ENCODE measurements around the gene CKAP2L.
"Not testable (repeated sequence)": the region's sequence is repeated elsewhere in the genome, so short reads cannot be mapped to it uniquely, and the experiment has no call there.

DNA sequence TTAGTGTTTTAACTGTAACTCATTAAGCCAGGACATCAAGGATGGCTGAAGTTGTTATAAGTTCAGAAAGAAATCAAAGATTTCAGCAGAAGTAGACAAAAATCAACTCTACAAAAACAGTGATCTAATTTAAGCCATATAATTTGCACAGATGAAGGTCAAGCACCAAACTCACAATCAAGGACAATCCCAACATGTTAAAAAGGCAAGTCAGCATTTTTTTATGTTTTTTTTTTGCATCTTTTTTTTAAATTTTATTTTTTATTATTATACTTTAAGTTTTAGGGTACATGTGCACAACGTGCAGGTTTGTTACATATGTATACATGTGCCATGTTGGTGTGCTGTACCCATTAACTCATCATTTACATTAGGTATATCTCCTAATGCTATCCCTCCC lies 48.3 kb downstream of the CKAP2L start:
- TF ChIP-seq, protein P1, sequence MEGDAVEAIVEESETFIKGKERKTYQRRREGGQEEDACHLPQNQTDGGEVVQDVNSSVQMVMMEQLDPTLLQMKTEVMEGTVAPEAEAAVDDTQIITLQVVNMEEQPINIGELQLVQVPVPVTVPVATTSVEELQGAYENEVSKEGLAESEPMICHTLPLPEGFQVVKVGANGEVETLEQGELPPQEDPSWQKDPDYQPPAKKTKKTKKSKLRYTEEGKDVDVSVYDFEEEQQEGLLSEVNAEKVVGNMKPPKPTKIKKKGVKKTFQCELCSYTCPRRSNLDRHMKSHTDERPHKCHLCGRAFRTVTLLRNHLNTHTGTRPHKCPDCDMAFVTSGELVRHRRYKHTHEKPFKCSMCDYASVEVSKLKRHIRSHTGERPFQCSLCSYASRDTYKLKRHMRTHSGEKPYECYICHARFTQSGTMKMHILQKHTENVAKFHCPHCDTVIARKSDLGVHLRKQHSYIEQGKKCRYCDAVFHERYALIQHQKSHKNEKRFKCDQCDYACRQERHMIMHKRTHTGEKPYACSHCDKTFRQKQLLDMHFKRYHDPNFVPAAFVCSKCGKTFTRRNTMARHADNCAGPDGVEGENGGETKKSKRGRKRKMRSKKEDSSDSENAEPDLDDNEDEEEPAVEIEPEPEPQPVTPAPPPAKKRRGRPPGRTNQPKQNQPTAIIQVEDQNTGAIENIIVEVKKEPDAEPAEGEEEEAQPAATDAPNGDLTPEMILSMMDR (IDR thresholded peaks at IDR 0.05), result not testable (repeated sequence)
- not testable (repeated sequence) for TF ChIP-seq POLR2A (IDR thresholded peaks at IDR 0.05)
